ENCODE data around the gene HPSE2. TPM values are rescaled to one million over a fixed set of nuclear protein-coding genes. Genes with fewer than 3 reads are reported as not detected.

The HPSE2 gene
- total RNA-seq, 1 donor from 2014 or later, result not detected

DNA sequence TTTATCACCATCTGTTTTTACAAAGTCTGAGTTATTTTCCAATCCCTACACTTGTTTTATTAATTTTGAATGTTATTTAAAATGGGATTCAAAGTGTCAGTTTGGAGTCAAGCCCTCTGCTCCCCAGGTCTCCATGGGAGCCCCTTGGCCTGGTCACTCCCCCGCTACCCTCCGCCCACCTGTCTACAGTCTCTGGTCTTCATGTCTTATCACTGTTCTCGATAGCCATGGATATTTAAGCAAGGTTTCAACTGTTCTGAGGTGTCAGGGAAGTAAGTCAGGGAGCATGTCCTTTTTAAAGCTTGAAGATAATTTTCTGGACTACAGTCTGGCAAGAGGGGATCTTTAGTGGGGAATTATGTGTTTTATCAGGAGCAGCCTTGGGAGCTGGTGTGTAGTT, 769.8 kb downstream of the HPSE2 start:
- no peak for DNase-seq
- TF ChIP-seq, protein P1, sequence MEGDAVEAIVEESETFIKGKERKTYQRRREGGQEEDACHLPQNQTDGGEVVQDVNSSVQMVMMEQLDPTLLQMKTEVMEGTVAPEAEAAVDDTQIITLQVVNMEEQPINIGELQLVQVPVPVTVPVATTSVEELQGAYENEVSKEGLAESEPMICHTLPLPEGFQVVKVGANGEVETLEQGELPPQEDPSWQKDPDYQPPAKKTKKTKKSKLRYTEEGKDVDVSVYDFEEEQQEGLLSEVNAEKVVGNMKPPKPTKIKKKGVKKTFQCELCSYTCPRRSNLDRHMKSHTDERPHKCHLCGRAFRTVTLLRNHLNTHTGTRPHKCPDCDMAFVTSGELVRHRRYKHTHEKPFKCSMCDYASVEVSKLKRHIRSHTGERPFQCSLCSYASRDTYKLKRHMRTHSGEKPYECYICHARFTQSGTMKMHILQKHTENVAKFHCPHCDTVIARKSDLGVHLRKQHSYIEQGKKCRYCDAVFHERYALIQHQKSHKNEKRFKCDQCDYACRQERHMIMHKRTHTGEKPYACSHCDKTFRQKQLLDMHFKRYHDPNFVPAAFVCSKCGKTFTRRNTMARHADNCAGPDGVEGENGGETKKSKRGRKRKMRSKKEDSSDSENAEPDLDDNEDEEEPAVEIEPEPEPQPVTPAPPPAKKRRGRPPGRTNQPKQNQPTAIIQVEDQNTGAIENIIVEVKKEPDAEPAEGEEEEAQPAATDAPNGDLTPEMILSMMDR (IDR thresholded peaks at IDR 0.05; ENCODE audit: borderline replicate concordance), result no peak
- peaks cover 47% of the 10 kb centered on the region for H3K4me1 ChIP-seq
- H3K27ac ChIP-seq (replicated peaks), result peak overlapping the region; percentile 68
- no peaks in the 10 kb centered on the region for H3K36me3 ChIP-seq
- intact Hi-C loops (cut with micrococcal nuclease), result loop anchor here (5.0 kb wide), 1 partner anchor 781 kb away; no protein-coding TSS in a partner anchor
- H3K4me3 ChIP-seq, result no peak overlapping the region
- H3K27me3 ChIP-seq (ENCODE audit: low read depth), result peaks cover 14% of the 10 kb centered on the region
- H3K9me3 ChIP-seq (replicated peaks), result no peaks in the 10 kb centered on the region

- DNase-seq, result no peak
- Histone ChIP-seq H3K4me1 (peaks cover 55% of the 10 kb centered on the region), H3K36me3 (no peaks in the 10 kb centered on the region), H3K27ac (replicated peaks) (peak overlapping the region; percentile 68), H3K9me3 (replicated peaks) (no peaks in the 10 kb centered on the region), H3K4me3 (no peak overlapping the region), H3K27me3 (ENCODE audit: low read depth) (peaks cover 14% of the 10 kb centered on the region)
- intact Hi-C loops (cut with micrococcal nuclease), result no loop called here
- TF ChIP-seq, protein P1 (IDR thresholded peaks at IDR 0.05; ENCODE audit: borderline replicate concordance), result no peak
Observed at GRCh38 chr10:98463976-98464754, 771.5 kb downstream of the HPSE2 start.

DNA sequence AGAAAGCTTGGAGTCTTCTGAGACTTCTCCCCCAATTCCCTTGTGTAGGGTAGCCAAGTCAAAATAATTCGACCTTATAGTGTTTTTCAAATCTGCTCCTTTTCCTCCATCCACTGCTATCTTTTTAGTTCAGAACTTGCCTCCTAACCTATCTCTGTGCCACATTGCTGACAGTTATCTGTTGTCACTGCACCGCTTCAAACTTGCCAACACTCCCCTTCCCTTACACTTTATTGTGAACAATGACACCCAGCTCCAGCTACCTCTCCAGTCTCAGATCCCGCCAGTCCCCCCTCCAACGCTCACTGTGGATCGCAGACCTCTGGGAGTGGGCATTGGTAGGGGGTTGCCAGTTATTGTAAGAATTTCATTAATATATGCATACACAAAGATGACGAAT, 772.6 kb downstream of the HPSE2 start:
- Histone ChIP-seq H3K4me1 (peaks cover 44% of the 10 kb centered on the region), H3K36me3 (no peaks in the 10 kb centered on the region), H3K27me3 (ENCODE audit: low read depth) (peaks cover 10% of the 10 kb centered on the region), H3K9me3 (replicated peaks) (no peaks in the 10 kb centered on the region), H3K4me3 (no peak overlapping the region), H3K27ac (replicated peaks) (peak overlapping the region; percentile 82)
- intact Hi-C loops (cut with micrococcal nuclease), result no loop called here
- TF ChIP-seq, protein P1 (IDR thresholded peaks at IDR 0.05; ENCODE audit: borderline replicate concordance), result no peak
- no peak for DNase-seq

- DNase-seq, result no peak
- Histone ChIP-seq H3K9me3 (replicated peaks) (no peaks in the 10 kb centered on the region), H3K27ac (replicated peaks) (peak overlapping the region; percentile 82), H3K4me1 (peaks cover 31% of the 10 kb centered on the region), H3K4me3 (no peak overlapping the region), H3K27me3 (ENCODE audit: low read depth) (peaks cover 5% of the 10 kb centered on the region), H3K36me3 (no peaks in the 10 kb centered on the region)
- intact Hi-C loops (cut with micrococcal nuclease), result no loop called here
- TF ChIP-seq, protein P1 (IDR thresholded peaks at IDR 0.05; ENCODE audit: borderline replicate concordance), result no peak
Observed at GRCh38 chr10:98461500-98461842, 774.2 kb downstream of the HPSE2 start.

DNA sequence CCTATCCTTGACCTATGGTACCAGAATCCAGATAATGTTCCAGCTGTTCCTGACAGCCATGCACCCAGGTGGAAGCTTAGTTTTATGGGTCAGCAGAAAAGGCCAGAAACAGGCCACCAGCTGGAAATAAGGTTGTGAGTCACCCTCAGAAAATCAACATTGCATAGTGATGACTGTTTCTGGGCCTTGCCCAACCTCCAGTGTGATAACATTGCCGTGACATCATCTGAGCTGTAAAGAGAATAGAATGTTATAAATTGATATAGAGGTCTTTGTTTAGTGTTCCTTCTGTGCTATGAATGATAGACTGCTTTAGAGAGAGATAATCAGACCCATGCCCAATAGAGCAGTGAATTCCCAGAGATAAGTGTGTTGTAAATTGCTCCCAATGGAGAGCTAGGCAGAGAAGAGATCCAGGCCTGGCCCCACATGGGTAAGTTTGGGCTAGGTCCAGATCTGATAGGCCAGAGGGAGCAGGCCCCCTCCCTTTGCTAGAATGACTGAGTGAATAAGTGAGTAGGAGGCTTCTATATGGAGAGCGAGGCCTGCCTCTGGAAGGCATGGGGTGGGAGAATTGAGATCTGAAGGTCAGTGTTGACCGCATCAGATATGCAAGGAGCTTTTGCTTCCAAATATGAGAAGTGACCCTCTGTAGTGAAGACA, 774.7 kb downstream of the HPSE2 start:
- no peaks in the 10 kb centered on the region for H3K9me3 ChIP-seq (replicated peaks)
- TF ChIP-seq, protein P1 (IDR thresholded peaks at IDR 0.05; ENCODE audit: borderline replicate concordance), result no peak
- H3K4me1 ChIP-seq, result peaks cover 29% of the 10 kb centered on the region
- no peak overlapping the region for H3K4me3 ChIP-seq
- DNase-seq, result no peak
- intact Hi-C loops (cut with micrococcal nuclease), result no loop called here
- no peaks in the 10 kb centered on the region for H3K36me3 ChIP-seq
- H3K27ac ChIP-seq (replicated peaks), result peak overlapping the region; percentile 82
- no peaks in the 10 kb centered on the region for H3K27me3 ChIP-seq (ENCODE audit: low read depth)
